ENCODE data around the gene EFCAB12.
"Not testable (repeated sequence)": the region's sequence is repeated elsewhere in the genome, so short reads cannot be mapped to it uniquely, and the experiment has no call there.

The EFCAB12 gene

DNA sequence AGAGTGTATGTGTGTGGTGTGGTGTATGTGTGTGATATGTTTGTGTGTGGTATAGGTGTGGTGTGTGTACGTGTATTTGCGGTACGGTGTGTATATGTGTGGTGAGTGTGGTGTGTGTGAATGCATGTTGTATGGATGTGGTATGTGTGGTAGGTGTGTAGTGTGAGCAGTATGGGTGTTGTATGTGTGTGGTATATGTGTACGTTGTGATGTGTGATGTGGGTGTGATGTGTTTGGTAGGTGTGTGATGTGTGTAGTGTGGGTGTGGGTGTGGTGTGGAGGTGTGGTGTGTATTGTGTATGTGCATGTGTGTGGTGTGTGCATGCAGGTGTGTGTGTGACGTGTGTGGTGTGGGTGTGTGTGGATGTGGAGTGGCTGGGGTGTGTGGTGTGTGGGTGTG is 58.7 kb downstream of the EFCAB12 start:
- no peak for DNase-seq (ENCODE audit: low read depth)

DNA sequence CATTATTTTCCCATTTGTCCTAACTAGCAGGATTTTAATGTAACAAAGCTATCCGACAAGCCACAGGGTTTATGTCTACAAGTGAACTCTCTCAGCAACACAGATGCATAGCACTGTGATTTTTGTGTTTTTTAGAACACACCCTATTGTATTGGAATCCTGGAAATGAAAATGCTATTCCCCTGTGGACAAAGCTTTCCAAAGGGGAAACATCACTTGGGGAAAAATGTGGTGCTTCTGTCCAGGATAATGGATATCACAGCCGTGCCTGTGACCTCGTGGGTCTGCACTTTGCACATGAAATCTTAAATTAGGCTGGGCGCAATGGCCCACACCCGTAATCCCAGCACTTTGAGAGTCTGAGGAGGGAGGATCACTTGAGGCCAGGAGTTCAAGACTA is 60.6 kb downstream of the EFCAB12 start:
- no peak for DNase-seq (ENCODE audit: low read depth)

DNA sequence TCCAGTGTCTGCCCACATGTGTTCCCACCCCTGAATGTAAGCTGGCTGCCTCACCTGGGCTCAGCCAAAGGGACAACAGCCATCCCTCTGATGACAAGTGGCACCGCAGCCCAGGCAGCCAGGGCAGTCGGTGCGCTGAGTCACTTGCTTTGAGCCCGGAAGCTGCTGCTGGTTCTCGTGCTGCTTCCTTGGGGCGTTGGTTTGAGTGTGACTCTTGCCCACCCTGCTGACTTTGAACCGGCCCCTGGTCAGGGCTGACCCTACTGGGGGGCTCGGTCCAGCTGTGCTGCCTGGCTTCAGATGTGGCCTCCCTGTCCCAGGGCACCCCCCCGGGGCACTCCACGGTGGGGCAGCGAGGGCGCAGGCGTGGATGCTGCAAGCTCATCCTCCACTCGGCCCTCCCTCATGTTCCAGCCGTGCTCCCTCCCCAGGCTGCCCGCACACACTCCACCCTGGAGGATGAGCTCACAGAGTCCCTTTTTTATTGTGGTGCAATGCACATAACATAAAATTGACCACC is 62.1 kb downstream of the EFCAB12 start:
- no peak for DNase-seq (ENCODE audit: low read depth)

DNA sequence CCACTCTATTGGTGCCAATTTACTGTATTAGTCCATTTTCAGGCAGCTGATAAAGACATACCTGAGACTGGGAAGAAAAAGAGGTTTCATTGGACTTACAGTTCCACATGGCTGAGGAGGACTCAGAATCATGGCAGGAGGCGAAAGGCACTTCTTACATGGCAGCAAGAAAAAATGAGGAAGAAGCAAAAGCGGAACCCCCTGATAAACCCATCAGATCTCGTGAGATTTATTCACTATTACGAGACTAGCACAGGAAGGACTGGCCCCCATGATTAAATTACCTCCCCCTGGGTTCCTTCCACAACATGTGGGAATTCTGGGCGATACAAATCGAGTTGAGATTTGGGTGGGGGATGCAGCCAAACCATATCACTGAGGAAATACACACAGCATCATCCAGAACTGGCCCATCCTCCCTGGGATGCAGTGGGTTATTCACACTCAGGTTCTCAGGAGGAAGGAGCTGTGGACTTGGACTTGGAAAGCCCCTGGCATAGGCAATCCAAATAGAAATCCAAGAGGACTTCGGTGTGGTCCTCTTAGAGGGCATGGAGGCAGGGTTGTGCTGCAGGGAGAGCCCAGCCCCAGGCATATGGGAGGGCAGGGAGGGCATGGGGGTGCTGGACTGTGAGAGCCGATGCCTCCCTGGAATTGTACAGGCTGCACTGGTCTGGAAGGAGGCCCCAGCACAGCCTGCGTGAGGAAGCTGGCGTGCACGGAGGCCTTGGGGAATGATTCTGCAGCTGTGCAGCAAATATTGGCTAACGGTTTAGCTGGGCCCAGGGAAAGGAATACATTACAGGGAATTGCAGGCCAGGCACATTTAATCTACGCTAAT is 62.9 kb downstream of the EFCAB12 start:
- DNase-seq (ENCODE audit: low read depth) = no peak

DNA sequence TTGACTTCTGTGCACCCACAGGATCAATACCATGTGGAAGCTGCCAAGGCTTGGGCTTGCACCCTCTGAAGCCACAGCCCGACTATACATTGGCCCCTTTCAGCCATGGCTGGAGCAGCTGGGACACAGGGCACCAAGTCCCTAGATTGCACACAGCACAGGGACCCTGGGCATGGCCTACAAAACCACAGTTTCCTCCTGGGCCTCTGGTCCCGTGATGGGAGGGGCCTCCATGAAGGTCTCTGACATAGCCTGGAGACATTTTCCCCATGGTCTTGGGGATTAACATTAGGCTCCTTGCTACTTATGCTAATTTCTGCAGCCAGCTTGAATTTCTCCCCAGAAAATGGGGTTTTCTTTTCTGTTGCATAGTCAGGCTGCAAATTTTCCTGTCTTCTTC is 63.6 kb downstream of the EFCAB12 start:
- not testable (repeated sequence) for DNase-seq (ENCODE audit: low read depth)

DNA sequence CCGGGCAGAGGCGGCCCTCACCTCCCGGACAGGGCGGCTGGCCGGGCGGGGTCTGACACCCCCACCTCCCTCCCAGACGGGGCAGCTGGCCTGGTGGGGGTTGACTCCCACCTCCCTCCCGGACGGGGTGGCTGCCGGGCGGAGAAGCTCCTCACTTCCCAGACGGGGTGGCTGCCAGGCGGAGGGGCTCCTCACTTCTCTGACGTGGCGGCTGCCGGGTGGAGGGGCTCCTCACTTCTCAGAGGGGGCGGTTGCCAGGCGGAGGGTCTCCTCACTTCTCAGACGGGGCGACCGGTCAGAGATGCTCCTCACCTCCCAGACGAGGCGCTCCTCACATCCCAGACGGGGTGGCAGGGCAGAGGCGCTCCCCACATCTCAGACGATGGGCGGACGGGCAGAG is 65.1 kb downstream of the EFCAB12 start:
- DNase-seq (ENCODE audit: low read depth) = not testable (repeated sequence)

DNA sequence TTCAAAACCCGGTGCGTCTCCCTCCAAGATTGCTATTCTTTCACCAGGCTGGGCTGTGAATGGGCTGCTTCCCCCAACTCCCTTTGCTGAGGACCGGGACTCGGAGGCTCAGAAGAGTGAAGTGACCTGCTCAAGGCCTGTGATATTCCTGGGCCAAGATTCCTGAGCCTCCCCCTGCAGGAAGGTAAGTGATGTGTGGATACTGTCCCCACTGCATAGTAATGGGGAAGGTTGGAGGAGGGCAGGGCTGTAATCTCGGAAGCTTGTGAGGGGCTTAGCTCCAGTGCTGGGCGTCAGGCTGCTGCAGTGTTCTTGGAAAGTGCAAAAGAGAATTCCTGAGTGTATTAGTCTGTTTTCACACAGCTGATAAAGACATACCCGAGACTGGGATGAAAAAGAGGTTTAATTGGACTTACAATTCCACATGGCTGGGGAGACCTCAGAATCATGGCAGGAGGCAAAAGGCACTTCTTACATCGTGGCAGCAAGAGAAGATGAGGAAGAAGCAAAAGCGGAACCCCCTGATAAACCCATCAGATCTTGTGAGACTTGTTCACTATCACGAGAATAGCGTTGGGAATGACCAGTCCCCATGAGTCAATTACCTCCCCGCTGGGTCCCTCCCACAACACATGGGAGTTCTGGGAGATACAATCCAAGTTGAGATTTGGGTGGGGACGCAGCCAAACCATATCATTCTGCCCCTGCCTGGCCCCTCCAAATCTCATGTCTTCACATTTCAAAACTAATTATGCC is 67.6 kb downstream of the EFCAB12 start:
- DNase-seq (ENCODE audit: low read depth) = no peak

DNA sequence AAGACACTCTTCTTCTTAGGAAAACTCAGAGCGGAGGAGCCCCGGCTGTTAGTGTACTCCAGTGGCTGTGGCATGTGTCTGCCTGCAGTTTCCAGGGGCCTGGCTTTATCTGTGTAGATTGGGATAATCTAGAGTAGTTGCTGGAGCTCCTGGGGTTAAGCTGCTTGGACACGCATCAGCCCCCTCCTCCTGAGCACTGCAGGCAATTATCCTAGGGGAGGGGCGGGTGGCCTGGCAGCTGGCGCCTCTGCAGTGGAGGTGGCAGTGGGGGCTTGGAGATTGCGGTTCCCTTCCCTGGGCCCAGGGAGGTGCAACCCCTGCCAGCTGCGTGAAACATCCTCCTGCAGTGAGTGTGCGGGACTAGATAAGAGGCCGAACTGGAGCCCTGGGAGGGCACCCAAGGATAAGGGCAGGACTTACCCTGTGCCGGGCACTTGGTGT is 68.2 kb downstream of the EFCAB12 start:
- DNase-seq (ENCODE audit: low read depth) = no peak

DNA sequence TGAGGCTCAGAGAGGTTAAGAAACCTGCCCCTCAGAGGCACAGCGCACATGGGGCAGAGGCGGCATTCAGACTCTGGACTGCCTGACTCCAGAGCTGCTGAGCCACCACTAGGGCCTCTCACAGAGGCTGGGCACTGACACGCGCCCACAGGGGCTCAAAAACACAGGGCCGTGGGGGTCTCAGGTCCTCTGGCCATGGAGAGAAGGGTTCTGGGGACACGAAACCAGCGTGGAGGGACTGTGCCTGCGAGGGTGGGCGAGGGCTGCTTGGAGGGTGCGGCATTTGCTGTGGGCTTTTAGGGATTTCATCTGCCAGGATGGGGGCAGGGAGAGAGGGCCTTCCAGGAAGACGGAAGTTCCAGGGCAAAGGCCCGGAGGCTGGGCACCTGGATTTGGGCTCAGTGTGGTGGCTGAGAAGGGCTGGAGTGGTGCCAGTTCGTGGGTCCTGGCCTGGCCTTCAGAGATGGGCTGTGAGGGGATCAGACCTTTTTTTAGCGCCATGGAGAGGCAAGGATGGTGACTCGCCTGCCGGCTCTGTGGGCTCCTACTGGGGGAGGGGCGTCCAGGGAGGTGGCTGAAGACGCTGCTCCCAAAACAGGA is 69.6 kb downstream of the EFCAB12 start:
- DNase-seq (ENCODE audit: low read depth) = no peak

DNA sequence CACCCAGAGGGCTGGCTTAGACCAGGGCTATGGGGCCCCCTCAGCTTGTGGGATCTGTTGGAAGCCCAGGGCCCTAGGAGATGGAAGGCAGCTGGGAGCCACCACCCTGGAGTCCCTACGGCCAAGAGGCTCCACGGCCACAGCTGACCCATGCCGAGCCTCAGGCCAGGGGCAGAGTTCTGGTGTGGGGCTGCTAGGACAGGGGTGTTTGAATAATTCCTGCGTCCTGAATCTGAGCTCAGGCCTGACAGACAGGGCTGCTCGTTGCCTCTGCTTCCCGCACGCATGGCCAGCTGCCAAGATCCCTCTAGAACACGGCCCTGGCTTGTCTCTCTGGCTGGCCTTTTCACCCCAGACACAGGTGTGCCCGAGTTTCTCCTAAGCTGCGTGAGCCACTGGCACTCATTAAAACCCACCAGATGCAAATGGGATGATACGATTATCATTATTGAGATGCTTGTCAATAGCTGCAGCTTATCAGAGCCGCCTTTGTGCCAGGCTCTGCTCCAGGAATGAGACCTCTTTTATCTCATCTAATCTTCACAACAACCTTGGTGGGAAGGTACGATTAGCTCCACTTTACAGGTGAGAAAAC is 70.2 kb downstream of the EFCAB12 start:
- DNase-seq (ENCODE audit: low read depth) = no peak

DNA sequence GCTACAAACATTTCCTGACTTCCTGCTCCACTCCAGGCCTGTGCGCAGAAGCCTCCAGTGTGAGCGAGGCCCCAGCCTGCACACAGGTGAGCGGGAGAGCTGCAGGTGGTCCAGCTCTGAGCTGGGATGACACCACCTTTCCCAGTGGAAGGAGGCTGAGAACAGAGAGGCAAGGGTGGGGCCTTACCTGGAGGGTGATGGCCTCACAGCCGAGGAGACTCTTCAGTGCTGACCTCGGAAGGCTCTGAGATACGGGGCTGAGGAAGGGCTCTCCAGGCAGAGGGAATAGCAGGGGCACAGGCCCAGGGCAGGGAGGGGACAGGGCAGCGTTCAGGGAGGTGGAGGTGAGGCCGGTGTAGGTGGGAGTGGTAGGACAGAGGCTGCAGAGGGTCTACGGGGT is 70.8 kb downstream of the EFCAB12 start:
- no peak for DNase-seq (ENCODE audit: low read depth)

DNA sequence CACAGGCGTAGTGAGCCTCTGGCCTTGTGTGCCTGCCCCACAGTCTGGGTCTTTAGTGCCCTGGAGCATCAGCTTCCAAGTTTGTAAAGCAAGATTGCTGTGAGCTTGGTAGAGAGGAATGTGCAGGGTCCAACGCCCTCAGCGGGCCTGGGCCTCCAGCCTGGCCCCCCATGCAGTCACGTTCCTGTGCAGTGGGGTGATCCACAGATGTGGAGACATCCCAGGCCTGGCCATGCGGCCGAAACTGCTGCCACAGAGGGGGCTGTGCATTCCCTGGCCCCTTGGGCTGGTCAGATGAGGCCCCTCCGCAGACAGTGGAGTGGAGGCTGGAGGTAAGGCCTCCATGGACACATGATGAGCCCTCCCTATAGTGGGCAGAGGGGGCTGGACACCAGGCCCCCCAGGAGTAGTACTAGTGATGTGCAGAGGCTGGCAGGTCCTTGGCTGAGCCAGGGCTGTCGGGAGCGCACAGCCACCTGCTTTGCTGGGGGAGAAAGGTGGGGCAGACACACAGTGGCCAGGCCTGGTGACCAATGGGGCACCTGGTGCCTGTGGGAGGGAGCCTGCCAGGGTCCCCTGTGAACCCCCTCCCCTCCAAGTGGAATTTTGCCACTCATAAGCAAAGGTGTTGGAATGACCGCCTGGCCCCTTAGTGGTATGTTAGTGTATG is 71.5 kb downstream of the EFCAB12 start:
- DNase-seq (ENCODE audit: low read depth) = no peak

DNA sequence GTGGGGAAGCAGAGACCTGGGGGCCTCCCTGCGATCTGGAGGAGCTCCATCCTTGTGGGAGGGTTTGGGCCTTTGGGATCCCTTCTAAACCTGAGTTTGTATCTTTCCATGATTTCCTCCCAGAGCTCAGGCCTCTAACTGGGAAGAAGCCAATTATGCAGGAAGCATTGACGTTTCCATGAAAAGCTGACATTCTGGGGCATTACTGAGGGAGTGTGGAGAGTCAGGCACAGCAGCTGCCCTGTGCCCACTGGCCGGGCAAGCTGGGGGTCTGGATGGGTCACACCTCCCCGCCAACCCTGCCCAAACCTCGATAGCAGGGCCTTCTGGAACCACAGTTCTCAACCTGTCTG is 74.9 kb downstream of the EFCAB12 start:
- no peak for DNase-seq (ENCODE audit: low read depth)

DNA sequence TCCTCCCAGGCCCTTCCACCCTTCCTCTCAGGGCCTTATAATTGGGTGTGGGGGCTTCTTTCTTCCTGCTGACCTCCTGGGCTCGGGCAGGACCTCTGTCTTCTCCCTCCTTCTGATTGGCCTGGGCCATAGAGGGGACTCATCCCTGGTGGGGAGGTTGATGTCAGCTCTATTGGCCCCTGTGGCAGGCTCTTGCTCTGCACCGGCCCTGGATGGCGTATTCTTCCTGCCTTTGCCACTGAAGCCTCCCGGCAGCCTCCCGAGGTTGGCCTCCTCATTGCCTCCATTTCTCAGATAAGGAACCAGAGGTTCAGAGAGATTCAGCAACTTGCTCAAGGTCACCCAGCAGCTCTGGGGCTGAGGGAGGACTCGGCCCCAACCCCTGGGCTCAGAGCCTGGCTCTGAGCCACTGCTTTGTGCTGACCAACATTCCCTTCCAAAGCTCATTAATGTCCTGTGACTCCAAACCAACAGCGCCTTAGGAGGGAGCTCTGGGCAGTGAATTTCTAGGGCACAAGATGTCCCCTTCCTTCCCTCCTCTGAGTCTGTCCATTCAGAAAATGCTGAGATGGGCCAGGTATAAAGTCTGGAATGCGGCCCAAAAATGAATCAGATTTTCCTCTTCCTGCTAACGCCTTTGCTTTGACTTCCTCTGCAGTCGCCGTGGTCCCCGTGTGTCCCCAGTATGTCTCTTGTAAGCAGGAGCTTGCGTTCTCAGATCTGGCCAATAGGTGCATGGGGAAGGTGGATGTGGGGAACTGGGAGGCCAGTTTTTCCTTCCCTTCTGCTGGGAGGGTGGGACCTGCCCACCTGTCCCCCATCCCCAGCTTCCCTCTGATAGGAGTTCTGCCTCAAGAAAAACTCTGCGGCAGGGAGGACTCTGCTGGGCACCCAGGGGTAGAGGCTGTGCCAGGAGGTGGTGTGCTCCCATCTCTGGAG is 75.5 kb downstream of the EFCAB12 start:
- DNase-seq (ENCODE audit: low read depth) = no peak

DNA sequence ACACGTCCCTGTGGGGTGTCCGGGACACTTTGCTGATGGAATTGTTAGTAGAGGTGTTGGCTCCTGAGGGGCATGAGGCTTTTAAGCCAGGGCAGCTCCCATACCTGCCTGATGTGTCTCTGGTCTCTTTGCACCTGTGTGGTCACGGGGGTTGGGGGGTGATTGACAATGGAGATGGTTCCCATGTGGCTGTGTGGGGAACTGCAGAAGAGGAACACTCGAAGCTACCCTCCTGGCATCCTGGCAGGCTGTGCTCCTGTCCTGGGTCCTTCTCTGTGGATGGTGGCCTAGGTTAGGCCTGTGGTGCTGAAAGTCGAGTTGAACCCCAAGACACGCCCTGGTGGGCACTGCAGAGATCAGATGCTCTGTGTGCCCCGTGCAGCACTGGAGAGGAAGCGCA is 76.4 kb downstream of the EFCAB12 start:
- no peak for DNase-seq (ENCODE audit: low read depth)

All from stimulated activated CD8-positive, alpha-beta memory T cell treated with anti-CD3 and anti-CD28 coated beads, Interleukin-12 subunit alpha, Interleukin-12 subunit beta, amount 100 ng/mL, for 4 hours (primary cell).